Transverse colon (tissue), 4 donors: ENCODE data around the gene DDI2.

ENCODE experiments used
- CTCF ChIP-seq, 5 experiments: fragments of 200-600 bp in 3 of 5; fragments of 450-650 bp in 2 of 5; sonication (generic) in 3 of 5; IDR thresholded peaks; 1 replicate in 2 of 5; 2 replicates in 3 of 5; pipeline ENCODE4 v1.5.1; 2016 to 2017; ENCODE audit warnings: antibody characterized with exemption in 5 of 5, inconsistent platforms in 3 of 5, mild to moderate bottlenecking in 2 of 5, moderate library complexity in 1 of 5
- POLR2AphosphoS5 ChIP-seq, 3 donors: sonication (generic); formaldehyde crosslinking; IDR thresholded peaks; one replicate each; pipeline ENCODE4 v1.6.1; 2016; ENCODE audit warnings: antibody characterized with exemption in 3 of 3

DNA sequence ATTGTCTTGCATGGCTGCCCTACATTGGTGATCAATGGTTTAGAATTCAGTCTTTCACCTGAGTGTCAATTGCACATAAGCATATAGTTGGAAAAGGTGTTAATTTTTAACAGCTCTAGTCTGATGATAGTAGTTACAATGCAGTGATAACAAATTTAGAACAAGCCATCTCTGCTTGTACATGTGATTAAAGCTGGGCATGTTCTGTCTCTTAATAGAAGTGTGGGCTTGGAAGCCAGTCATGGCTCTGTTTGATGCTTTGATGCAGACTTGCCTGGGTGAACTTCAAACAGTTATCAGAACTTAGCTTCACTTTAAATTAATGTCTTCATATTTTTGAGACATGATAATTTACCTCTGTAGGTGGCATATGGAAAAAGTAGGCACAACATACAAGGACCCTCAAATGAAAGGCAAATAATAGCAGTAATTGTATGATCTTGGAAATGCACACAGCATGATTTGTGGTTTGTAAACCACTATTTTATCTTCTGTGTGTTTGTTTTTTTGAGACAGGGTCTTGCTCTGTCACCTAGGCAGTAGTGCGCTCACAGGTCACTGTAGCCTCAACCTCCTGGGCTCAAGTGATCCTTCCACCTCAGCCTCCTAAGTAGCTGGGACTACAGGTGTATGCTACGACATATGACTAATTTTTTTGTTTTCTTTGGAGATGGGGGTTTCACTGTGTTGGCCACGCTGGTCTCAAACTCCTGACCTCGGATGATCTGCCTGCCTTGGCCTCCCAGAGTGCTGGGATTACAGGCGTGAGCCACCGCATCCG lies 3.8 kb downstream of the DDI2 start:
- no peak for TF ChIP-seq CTCF (IDR thresholded peaks at IDR 0.05)
- no peak for TF ChIP-seq POLR2AphosphoS5 (IDR thresholded peaks at IDR 0.05)
